Activated naive CD8-positive, alpha-beta T cell treated with anti-CD3 and anti-CD28 coated beads, Interleukin-2, amount 10 ng/mL, durations not matched to agents 7 days and 5 days (primary cell): ENCODE data around the gene PACS1. TPM values are rescaled to one million over a fixed set of nuclear protein-coding genes. Genes with fewer than 3 reads are reported as not detected.

Source experiments
- ATAC-seq: fragments of 150-1000 bp; cut with Tn5 transposase; one replicate; pipeline ENCODE4 v1.10.0; 2021; ENCODE audit warnings: low read depth, moderate library complexity
- POLR2A ChIA-PET: fragments of 350-600 bp; sonication (Branson Sonifier 250); formaldehyde crosslinking; loops from one replicate; lab custom pipeline; 2021; ENCODE audit warnings: antibody characterized with exemption; lab: Charles Lee
- DNase-seq: peaks from one replicate; pipeline ENCODE4 v3.0.0; 2021
- H3K27ac Mint-ChIP-seq: one replicate; pipeline ENCODE4 v1.8.0; 2022; ENCODE audit warnings: mild to moderate bottlenecking, mixed read lengths
- H3K27me3 Mint-ChIP-seq: one replicate; pipeline ENCODE4 v1.8.0; 2022; ENCODE audit warnings: mild to moderate bottlenecking, moderate library complexity, mixed read lengths
- H3K36me3 Mint-ChIP-seq: one replicate; pipeline ENCODE4 v1.8.0; 2021; ENCODE audit warnings: mild to moderate bottlenecking, mixed read lengths
- H3K4me1 Mint-ChIP-seq: one replicate; pipeline ENCODE4 v1.8.0; 2021; ENCODE audit warnings: mixed read lengths
- H3K4me3 Mint-ChIP-seq: one replicate; pipeline ENCODE4 v1.8.0; 2022; ENCODE audit warnings: mild to moderate bottlenecking, moderate library complexity, mixed read lengths
- H3K9me3 Mint-ChIP-seq: one replicate; pipeline ENCODE4 v1.8.0; 2021; ENCODE audit warnings: mixed read lengths
- total RNA-seq, 2 experiments: library from RNA; stranded (reverse); gene quantifications; one replicate each; pipeline ENCODE4 v1.2.3, GENCODE V29; 2021

The PACS1 gene
- total RNA-seq, 2 experiments from 2014 or later, result 138 to 162 TPM

- Mint-ChIP-seq H3K4me1 (peaks cover 8% of the 10 kb centered on the region), H3K36me3 (peaks cover 3% of the 10 kb centered on the region), H3K9me3 (no peaks in the 10 kb centered on the region), H3K27me3 (no peaks in the 10 kb centered on the region), H3K4me3 (no peak overlapping the region), H3K27ac (no peak overlapping the region)
- no peak for ATAC-seq
- POLR2A ChIA-PET, result no interaction called here
- DNase-seq, result no peak
Observed at GRCh38 chr11:66178871-66179270, 108.8 kb downstream of the PACS1 start.

DNA sequence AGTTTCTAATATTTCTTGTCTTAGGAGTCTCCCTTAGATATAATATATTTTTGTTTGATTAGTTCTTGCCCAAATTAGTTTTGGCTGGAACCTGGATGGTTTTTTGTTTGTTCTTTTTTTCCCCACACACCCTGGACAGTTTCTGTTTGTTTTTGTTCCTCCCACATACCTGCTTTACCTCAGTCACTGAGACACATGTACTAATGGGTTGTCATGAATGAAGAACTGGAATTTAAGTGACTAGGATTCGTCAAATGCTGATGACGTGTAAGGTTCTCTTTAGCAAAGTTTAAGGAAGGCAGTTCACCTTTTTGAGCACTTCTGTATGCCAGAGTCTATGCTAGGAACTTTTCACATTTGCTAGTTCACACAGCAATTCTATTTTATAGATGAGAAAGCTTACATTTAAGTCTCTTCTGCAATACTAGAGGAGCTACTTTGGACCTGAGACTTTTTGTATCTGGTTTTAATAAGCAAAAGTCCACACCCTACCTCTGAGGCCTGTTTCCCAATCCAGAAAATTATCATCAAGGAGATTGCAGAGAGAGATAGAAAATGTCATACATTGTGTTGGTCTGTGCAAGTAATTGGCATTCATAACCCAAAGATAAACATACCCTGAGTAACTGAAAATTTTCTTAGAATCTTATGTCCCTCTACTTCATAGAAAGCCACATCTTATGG is 111.7 kb downstream of the PACS1 start:
- POLR2A ChIA-PET, result no interaction called here
- H3K9me3 Mint-ChIP-seq, result no peaks in the 10 kb centered on the region
- H3K27me3 Mint-ChIP-seq, result no peaks in the 10 kb centered on the region
- no peak overlapping the region for H3K4me3 Mint-ChIP-seq
- peaks cover 3% of the 10 kb centered on the region for H3K36me3 Mint-ChIP-seq
- H3K27ac Mint-ChIP-seq, result no peak overlapping the region
- DNase-seq, result no peak
- H3K4me1 Mint-ChIP-seq, result peaks cover 5% of the 10 kb centered on the region
- ATAC-seq, result no peak

- no peak for ATAC-seq
- H3K27ac Mint-ChIP-seq, result no peak overlapping the region
- H3K4me3 Mint-ChIP-seq, result no peak overlapping the region
- POLR2A ChIA-PET, result no interaction called here
- no peaks in the 10 kb centered on the region for H3K9me3 Mint-ChIP-seq
- H3K4me1 Mint-ChIP-seq, result peaks cover 9% of the 10 kb centered on the region
- no peaks in the 10 kb centered on the region for H3K27me3 Mint-ChIP-seq
- H3K36me3 Mint-ChIP-seq, result peaks cover 13% of the 10 kb centered on the region
- no peak for DNase-seq
Observed at GRCh38 chr11:66183494-66184048, 113.5 kb downstream of the PACS1 start.

DNA sequence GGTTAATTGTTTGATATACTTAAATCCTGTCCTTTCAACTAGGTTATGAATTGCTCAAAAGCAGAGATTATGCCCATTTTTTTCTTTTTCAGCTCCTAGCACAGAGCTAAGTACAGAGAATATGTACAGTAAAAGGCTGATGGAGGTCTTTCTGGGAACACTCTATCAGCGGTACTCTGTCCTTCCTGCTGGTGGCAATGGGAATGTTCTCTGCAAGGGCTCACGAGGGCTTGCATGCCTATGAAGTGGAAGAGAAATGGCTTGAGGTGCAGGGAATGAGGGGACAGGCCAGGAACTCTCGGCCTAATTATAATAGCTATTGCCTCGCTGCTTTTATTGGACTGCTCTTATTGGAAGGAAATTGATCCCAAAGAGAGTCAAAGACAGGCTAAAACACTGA is 114.7 kb downstream of the PACS1 start:
- no peak overlapping the region for H3K4me3 Mint-ChIP-seq
- H3K27me3 Mint-ChIP-seq, result no peaks in the 10 kb centered on the region
- no peak for DNase-seq
- H3K27ac Mint-ChIP-seq, result no peak overlapping the region
- peaks cover 20% of the 10 kb centered on the region for H3K36me3 Mint-ChIP-seq
- peaks cover 9% of the 10 kb centered on the region for H3K4me1 Mint-ChIP-seq
- H3K9me3 Mint-ChIP-seq, result no peaks in the 10 kb centered on the region
- POLR2A ChIA-PET, result interaction anchor here (0.6 kb wide), 1 partner anchor 133 kb away, joined by 3 read pairs; the partner anchor contains the start of gene SF3B2
- no peak for ATAC-seq

DNA sequence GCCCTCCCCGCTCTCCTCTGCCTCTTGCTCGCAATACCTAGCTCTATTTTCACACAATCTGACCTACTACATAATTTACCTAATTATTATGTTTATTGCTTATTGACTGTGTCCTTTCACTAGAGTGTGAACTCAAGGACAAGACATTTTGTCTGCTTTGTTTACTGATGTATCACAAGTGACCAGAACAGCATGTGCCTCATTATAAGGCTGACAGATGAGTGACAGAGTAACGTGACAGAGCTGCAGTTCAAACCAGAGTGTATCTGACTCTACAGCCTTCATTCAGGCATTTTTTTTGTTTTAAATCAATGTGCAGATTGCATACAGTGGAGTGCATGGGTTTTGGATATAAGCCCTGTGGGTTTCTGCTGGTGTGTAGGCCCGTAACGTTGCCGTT is 116.4 kb downstream of the PACS1 start:
- Mint-ChIP-seq H3K36me3 (peaks cover 20% of the 10 kb centered on the region), H3K27me3 (no peaks in the 10 kb centered on the region), H3K4me1 (peaks cover 9% of the 10 kb centered on the region), H3K9me3 (no peaks in the 10 kb centered on the region), H3K27ac (no peak overlapping the region), H3K4me3 (no peak overlapping the region)
- no peak for ATAC-seq
- POLR2A ChIA-PET, result no interaction called here
- no peak for DNase-seq

GRCh38 chr11:66187453-66187852 is 117.4 kb downstream of the PACS1 start:
- POLR2A ChIA-PET, result no interaction called here
- Mint-ChIP-seq H3K4me1 (peaks cover 7% of the 10 kb centered on the region), H3K27ac (no peak overlapping the region), H3K36me3 (peaks cover 17% of the 10 kb centered on the region), H3K27me3 (no peaks in the 10 kb centered on the region), H3K4me3 (no peak overlapping the region), H3K9me3 (no peaks in the 10 kb centered on the region)
- DNase-seq, result no peak
- ATAC-seq, result no peak

- Mint-ChIP-seq H3K4me1 (peaks cover 7% of the 10 kb centered on the region), H3K27me3 (no peaks in the 10 kb centered on the region), H3K4me3 (no peak overlapping the region), H3K27ac (no peak overlapping the region), H3K36me3 (peaks cover 17% of the 10 kb centered on the region), H3K9me3 (no peaks in the 10 kb centered on the region)
- no peak for DNase-seq
- POLR2A ChIA-PET, result no interaction called here
- no peak for ATAC-seq
Observed at GRCh38 chr11:66188580-66188979, 118.5 kb downstream of the PACS1 start.

- Mint-ChIP-seq H3K36me3 (peaks cover 17% of the 10 kb centered on the region), H3K4me1 (peaks cover 7% of the 10 kb centered on the region), H3K27ac (no peak overlapping the region), H3K9me3 (no peaks in the 10 kb centered on the region), H3K4me3 (no peak overlapping the region), H3K27me3 (no peaks in the 10 kb centered on the region)
- DNase-seq (no peak), ATAC-seq (no peak)
- POLR2A ChIA-PET, result no interaction called here
Observed at GRCh38 chr11:66189031-66189745, 119.1 kb downstream of the PACS1 start.

GRCh38 chr11:66190786-66191185 is 120.7 kb downstream of the PACS1 start:
- ATAC-seq, result no peak
- no peak for DNase-seq
- no peak overlapping the region for H3K4me3 Mint-ChIP-seq
- no peaks in the 10 kb centered on the region for H3K27me3 Mint-ChIP-seq
- no peaks in the 10 kb centered on the region for H3K9me3 Mint-ChIP-seq
- peaks cover 5% of the 10 kb centered on the region for H3K4me1 Mint-ChIP-seq
- no peak overlapping the region for H3K27ac Mint-ChIP-seq
- H3K36me3 Mint-ChIP-seq, result peaks cover 17% of the 10 kb centered on the region
- POLR2A ChIA-PET, result no interaction called here

DNA sequence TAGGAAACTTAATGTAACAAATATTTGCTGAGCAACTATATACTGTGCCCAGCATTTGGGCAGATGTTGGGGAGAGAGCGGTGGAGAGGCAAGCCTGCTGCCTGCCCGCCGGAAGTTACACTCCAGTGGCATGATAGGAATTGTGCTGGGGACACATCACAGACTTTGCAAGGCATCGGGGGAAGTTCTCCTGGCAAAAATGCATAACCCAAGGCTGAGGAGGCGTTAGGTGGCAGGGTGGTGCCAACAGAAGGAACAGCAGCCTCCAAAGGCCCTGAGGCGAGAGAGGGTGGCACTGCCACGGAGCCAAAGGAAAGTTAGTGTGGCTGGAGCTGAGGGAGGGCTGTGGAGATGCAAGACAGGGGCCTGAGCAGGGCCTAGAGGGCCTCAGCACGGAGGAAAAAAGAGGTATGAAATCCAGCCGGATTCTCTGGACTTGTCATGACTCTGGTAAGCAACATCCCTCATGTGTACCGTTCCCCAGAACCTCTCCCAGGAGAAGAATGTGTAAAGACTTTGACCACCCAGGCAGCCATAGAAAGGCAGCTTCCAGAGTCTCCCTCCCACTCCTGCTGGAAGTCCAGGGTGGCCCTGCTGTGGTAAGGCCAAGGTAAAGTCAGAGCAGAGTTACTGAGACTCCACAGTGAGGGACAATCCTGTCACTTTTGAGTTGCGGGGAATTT is 122.2 kb downstream of the PACS1 start:
- DNase-seq (no peak), ATAC-seq (no peak)
- peaks cover 14% of the 10 kb centered on the region for H3K36me3 Mint-ChIP-seq
- no peaks in the 10 kb centered on the region for H3K9me3 Mint-ChIP-seq
- H3K27me3 Mint-ChIP-seq, result no peaks in the 10 kb centered on the region
- POLR2A ChIA-PET, result no interaction called here
- H3K4me1 Mint-ChIP-seq, result peaks cover 3% of the 10 kb centered on the region
- no peak overlapping the region for H3K27ac Mint-ChIP-seq
- H3K4me3 Mint-ChIP-seq, result no peak overlapping the region

DNA sequence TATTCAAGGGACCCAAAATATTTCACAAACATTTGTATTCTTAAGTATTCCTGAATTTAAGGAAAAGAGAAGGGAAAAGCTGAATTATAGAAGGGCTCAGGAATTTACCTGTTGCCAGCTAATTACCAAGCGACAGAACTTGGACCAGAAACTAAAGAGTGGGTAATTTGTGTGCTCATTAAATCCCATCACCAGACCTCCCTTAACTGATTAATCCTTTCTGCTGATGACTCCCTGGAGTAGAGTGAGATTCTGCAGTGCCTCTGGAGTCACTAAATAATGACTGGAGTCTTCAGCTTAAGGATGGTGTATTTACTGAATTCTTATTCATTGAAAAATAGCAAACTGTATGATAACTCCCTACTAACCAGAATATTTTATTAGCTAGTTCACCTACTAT is 124.3 kb downstream of the PACS1 start:
- POLR2A ChIA-PET, result no interaction called here
- no peak overlapping the region for H3K27ac Mint-ChIP-seq
- ATAC-seq, result no peak

GRCh38 chr11:66195867-66196266 is 125.8 kb downstream of the PACS1 start:
- Mint-ChIP-seq H3K36me3 (peaks cover 21% of the 10 kb centered on the region), H3K9me3 (peaks cover 8% of the 10 kb centered on the region), H3K27me3 (no peaks in the 10 kb centered on the region), H3K4me1 (no peaks in the 10 kb centered on the region), H3K4me3 (no peak overlapping the region), H3K27ac (no peak overlapping the region)
- ATAC-seq (no peak), DNase-seq (no peak)
- POLR2A ChIA-PET, result no interaction called here

More for the DNA sequence above, 124.3 kb downstream of the PACS1 start:
- Mint-ChIP-seq H3K36me3 (peaks cover 15% of the 10 kb centered on the region), H3K4me1 (no peaks in the 10 kb centered on the region), H3K9me3 (peaks cover 2% of the 10 kb centered on the region), H3K27me3 (no peaks in the 10 kb centered on the region), H3K4me3 (no peak overlapping the region)
- DNase-seq, result no peak

GRCh38 chr11:66203847-66204246 is 133.8 kb downstream of the PACS1 start:
- Mint-ChIP-seq H3K27me3 (no peaks in the 10 kb centered on the region), H3K4me1 (no peaks in the 10 kb centered on the region), H3K27ac (no peak overlapping the region), H3K9me3 (peaks cover 18% of the 10 kb centered on the region), H3K4me3 (no peak overlapping the region), H3K36me3 (peaks cover 23% of the 10 kb centered on the region)
- ATAC-seq (no peak), DNase-seq (no peak)
- POLR2A ChIA-PET, result no interaction called here
